Measurements from ENCODE around the gene PDZK1.
"Not testable (repeated sequence)": the region's sequence is repeated elsewhere in the genome, so short reads cannot be mapped to it uniquely, and the experiment has no call there.

PDZK1 gene

DNA sequence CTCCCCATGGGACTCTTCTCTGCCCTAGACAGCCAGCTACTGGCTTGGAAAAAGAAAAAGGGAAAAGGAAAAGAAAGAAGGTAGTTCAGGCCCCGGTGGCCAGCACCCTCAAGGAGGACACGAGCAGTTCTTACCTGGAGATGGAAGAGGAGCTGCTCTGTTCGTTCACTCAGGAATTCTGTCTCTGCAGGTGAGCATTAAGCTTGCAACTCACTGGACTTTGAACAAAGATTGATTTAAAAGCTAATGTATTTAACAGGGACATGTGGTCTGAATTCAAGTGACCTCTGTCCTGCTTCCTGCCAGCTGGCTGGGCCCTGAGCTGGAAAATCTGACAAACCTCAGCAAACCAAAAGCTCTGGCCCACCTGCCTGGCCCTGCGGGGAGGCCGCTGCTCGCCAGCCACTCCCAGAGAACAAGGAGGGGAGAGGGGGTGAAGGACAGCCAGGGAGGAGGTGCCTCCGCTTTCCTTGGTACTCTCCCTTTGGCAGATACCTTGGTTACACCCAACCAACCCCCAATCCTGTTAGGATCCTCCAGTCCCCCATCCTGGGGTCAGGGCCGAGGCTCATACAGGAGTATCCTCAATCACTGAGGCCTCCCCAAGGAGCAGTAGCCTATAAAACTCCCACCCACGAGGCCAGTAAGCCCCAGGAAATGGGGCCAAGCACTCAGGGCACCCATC lies at the start of gene PDZK1:
Gene PDZK1 (minus strand): TSS at position 186 of the 685 bp plus-strand sequence. CDS start 19,347 bp downstream, outside the sequence.
- DNase-seq = no peak

GRCh38 chr1:145751491-145752037 lies 44.4 kb upstream of the PDZK1 start:
- peak; percentile 30 for DNase-seq

DNA sequence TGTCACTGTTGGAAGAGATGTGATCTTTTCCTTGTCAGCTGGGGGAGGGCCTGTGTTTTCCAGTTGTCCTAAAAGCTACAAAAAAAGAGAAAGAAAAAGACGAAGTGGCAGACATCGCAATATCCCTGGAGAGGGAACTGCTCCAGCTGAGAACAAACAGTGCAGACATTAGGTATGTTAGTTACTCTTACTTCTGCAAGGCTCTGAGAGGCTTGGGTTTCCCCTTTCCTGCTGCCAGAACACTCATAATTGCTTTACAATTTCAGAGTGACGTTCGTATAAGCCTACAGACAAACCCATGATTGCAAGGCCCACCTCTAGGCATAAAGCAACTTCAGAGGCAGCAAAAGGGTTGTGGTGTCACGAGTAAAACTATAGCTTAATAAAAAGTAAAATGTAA lies 43.3 kb upstream of the PDZK1 start:
- no peak for DNase-seq

DNA sequence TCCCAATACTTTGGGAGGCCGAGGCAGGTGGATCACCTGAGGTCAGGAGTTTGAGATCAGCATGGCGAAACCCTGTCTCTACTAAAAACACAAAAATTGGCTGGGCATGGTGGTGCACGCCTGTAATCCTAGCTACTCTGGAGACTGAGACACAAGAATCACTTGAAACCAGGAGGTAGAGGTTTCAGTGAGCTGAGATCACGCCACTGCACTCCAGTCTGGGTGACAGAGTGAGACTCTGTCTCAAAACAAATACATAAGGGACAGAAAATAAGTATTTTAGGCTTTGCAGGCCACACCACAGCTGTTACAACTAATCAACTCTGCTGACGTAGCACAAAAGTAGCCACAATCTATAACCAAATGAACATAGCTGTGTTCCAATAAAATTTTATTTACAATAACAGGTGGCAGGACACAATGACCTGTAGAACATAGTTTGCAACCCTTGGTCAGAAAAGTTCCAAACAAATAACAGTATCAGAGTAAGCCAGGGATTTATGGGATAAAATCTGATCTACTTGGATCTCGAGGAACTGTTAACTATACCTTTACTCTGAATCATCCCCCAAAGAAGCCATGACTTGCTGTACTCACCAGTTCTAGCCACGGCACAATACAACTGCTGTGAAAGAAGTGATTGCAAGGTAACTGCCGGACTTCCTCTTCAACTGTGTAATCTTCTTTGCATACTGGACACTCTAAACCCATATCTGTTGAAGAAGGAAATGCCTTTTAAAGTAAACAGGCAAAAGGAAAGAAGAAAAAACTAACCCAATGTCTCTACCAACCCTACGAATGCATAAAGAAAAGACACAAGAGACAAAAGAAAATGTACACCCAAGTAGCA lies 40.5 kb upstream of the PDZK1 start:
- DNase-seq = no peak

DNA sequence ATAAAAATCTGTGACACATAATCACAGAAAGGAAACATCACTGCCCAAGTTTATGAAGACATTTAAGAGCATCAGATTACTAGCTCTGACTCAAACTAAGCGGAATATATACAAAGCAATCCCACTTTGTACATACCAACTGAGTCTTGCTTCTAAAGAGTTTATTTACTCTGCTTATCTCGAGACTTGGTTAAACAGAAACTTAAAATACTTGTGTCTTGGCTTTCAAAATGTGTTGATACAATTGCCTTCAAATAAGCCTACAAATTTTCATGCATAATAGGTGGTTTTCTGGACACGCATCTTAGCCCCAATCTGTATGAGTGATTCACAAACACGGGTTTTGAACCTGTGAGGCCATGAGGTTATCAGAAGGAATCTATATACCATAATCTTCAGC lies 33.1 kb upstream of the PDZK1 start:
- no peak for DNase-seq

- no peak for DNase-seq
Measured at GRCh38 chr1:145736191-145736590, 29.0 kb upstream of the PDZK1 start.

DNA sequence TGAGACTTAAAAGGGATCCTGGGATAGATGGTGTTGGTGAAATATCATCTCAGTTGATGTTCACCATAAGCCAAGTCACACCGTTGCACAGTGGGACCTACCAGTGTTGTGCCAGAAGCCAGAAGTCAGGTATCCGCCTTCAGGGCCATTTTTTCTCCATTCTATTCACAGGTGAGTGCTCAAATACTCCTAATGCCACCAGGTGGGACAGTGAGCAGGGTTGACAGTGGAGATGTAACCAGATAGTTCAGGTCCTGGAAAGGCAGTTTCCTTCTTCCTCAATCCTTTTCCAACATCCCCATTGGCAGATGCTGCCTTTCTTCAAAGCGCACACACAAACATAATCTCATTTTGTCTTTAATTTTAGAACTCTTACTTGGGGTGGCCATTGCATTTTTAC lies 23.7 kb upstream of the PDZK1 start:
- no peak for DNase-seq

DNA sequence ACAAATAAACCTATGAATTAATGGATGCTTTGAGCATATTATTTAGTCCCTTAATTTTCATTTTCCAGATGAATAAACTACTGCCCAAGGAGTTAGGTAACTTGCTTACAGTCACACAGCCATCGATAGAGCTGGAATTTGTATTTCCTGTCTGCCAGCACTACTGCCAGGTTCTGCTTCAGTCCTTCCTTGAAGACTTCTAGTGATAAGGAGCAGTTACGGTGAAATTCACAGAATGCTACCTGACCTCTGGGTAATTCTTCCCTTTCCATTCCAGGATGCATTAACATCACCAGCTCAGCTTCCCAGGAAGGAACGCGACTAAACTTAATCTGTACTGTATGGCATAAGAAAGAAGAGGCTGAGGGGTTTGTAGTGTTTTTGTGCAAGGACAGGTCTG lies 23.3 kb upstream of the PDZK1 start:
- DNase-seq = no peak

DNA sequence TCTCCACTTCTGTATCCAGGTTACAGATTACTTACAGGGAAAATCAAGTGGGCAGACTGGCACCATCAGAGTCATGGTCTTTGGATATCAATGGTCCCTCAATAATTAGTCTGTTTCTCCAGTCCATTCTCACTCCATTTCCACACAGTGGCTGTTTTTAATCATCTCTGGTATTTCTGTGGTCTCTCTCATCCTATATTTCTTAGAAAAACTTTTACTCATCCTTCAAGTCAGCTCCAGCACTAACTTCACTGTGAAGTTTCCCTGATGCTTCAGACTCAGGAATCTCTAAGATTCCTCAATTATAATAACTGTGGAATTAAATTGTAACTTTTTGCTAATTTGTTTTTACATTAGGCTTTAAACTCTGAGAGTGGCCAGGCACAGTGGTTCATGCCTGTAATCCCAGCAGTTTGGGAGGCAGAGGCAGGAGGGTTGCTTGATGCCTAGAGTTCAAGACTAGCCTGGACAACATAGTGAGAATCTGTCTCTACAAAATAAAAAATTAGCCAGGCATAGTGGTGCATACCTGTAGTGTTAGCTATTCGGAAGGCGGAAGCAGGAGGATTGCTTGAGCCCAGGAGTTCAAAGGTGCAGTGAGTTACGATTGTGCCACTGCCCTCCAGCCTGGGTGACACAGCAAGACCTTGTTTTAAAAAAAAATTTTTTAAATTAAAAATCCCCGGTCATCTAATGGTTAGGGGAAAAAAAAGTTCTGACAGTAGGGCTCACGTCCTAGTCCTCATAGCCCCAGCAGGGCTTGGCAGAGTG lies 22.7 kb upstream of the PDZK1 start:
- no peak for DNase-seq

DNA sequence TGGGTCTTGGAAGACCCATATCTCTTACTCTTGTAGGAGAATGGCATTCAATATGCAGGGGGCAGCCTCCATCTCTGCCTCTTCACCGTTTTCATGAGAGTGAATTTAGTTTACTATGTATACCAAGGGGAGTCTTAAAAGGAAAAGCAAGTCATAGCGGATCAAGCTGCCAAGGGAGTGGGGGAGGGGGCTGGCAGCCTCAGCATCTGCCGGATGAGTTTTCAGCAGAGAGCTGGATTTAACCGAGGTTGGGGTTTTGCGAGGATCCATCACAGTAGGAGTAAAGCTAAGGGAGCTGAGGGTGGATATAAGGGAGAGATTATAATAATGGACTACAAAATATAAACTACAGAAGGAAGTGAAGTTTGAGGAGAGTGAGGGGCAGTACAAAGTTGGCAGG lies 22.0 kb upstream of the PDZK1 start:
- DNase-seq = no peak

DNA sequence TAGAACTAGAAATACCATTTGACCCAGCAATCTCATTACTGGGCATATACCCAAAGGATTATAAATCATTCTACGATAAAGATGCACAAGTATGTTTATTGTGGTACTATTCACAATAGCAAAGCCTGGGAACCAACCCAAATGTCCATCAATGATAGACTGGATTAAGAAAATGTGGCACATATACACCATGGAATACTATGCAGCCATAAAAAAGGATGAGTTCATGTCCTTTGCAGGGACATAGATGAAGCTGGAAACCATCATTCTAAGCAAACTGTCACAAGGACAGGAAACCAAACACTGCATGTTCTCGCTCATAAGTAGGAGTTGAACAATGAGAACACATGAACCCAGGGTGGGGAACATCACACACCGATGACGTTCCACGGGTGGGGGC lies 19.0 kb upstream of the PDZK1 start:
- not testable (repeated sequence) for DNase-seq

DNA sequence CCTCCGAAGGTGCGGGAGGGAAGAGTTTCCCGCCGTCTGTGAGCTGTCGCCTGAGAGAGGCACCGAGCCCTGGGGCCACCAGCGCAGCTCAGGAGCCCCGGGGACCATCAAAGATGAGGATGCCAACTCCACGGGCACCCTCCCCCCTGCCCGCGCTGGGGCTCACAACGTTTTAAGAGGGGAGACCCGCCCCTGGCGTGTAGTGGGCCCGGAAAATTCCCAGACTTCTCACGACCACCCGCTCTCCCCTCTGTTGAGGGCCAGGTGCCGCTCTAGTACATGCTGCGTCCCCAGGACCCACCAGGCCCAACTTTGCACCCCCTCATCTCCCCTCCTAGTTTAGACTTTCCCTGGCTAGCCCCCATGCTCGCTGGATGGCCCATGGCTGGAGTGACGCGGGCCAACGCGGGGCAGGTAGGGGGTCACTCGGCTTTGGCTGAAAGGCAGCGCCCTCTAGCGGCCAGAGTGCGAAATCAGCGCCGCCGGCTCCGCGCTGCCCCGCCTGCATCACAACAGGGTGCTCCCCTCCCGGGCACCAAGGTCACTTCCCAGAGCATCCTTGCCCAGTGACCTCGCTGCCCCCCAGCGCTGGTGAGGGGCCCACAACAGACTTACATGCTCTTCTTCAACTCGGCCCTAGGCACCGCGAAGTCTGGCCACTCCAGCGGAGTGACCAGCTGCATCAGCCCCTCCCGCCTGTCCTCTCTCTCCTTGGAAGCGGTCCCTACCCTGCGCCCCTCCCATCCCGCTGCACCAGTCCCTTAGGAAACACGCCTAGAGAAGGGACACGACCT lies 13.9 kb upstream of the PDZK1 start:
- peak; percentile 59 for DNase-seq

GRCh38 chr1:145720556-145720877 lies 13.3 kb upstream of the PDZK1 start:
- peak; percentile 51 for DNase-seq

DNA sequence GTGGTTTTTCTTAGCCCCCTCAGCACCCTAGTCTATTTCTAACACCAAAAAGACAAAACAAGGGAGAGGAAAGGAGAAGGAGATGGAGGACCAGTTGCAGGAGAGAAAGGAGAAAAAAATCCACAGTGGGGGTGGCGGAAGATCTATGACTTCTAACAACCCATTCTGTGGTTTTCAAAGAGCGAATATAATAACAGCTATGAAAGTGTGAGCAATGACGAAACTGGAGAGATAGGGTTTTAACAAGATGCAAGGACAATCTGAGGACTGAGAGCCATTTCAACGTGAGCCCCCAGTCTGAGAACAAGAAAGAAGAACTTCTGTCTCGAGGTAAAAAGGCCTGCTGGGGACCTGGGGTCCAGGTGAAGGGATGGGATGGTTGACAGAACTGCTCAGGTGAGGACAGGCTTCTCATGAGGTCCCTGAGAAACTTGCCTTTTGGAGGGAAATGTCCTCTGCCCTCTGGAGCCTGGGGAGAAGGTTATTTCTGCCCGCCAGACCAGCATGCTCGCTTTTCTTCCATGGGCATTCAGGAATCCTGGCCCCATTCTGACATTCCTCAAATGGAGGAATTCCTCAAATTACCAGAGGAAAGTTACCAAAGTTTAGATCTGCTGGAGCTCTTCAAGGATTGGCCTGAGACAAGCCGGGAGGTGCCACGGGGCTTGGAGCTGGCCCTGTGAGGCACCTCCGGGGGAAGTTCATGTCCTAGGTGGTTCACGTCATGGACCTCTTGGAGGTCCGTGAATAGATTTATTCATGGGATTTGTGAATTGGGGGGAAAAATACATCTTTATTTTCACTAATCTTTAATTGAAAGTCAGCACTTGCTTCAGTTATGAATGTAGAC lies 12.3 kb upstream of the PDZK1 start, which contains the start of gene CD160:
Gene CD160 (plus strand): TSS at position 270 of the 850 bp plus-strand sequence. CDS start 8,829 bp downstream, outside the sequence.
- no peak for DNase-seq

DNA sequence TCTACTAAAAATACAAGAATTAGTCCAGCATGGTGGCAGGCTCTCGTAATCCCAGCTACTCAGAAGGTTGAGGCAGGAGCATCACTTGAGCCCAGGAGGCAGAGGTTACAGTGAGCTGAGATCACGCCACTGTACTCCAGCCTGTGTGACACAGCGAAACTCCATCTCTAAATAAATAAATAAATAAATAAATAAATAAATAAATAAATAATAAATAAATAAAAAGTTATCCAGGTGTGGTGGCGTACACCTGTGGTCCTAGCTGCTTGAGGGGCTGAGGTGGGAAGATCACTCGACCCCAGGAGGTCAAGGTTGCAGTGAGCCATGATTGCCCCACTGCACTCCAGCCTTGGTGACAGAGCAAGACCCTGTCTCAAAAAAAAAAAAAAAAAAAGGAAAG lies 11.3 kb upstream of the PDZK1 start:
- DNase-seq = not testable (repeated sequence)

DNA sequence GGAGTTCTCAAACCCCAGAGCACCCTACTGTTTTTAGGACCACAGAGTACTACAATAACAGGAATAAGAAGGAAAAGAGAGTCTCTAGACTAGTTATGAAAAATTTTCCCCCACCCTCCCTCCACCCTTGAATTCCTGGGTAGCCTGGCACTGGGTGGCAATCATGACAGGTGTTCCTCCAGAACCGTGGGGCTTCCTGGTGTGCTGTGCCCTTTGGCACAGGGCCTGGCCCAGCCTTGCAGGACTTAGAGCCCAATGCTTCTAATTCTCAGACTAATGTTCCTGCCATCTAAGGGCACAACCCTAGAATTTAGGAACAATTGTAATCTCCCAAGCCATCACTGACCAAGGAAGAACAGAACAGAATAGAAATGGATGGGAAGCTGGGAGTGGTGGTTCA lies 10.7 kb upstream of the PDZK1 start:
- no peak for DNase-seq

GRCh38 chr1:145716641-145717345 lies 9.6 kb upstream of the PDZK1 start:
- DNase-seq = no peak

GRCh38 chr1:145714524-145715111 lies 7.5 kb upstream of the PDZK1 start:
- DNase-seq = no peak

GRCh38 chr1:145711213-145711651 lies 4.1 kb upstream of the PDZK1 start:
- no peak for DNase-seq

All from T1000 (cell line).